Placental pericyte (primary cell): ENCODE measurements around the gene SH2D6. TPM values are rescaled to one million over a fixed set of nuclear protein-coding genes. Genes with fewer than 3 reads are reported as not detected.

Experiments
- small RNA-seq: library from RNA; depleted of rRNA; stranded (forward); fragments of <200 nt; gene quantifications from one replicate; pipeline ENCODE3, GENCODE V24; 2012; ENCODE audit warnings: low replicate concordance
- total RNA-seq: library from RNA; depleted of rRNA; stranded (reverse); fragments of >200 nt; gene quantifications from 2 replicates; pipeline ENCODE4 v1.2.3, GENCODE V29; 2012

SH2D6 gene
- total RNA-seq = not detected in 2 replicates

GRCh38 chr2:85418132-85419008 is at the start of gene SH2D6:
Gene SH2D6, plus strand, starts transcription at chr2:85418714. Its CDS starts 10,752 bp downstream, at chr2:85429466.

GRCh38 chr2:85409845-85410583 is 8.5 kb upstream of the SH2D6 start, which contains the start of gene CAPG:
Gene CAPG, minus strand, starts transcription at chr2:85410366. Its CDS starts 8,221 bp downstream, at chr2:85402145.

Small RNAs within 50 kb of the gene (small RNA-seq; reads per million reads assigned to genes)
- gene AC062037.2 (not detected), gene RF00019 (not detected), gene RN7SL251P (not detected)

Other genes with a start within 250 kb of the SH2D6 start
- gene TGOLN2, start 90.7 kb upstream of the SH2D6 start, total RNA-seq = 118 and 181 TPM in 2 replicates
- 50.3 and 51.6 TPM in 2 replicates for gene RETSAT, start 64.2 kb upstream of the SH2D6 start, total RNA-seq
- 11.6 and 19.9 TPM in 2 replicates for gene ELMOD3, start 63.9 kb upstream of the SH2D6 start, total RNA-seq
- gene CAPG, start 8.3 kb upstream of the SH2D6 start, total RNA-seq = 40.5 and 55.7 TPM in 2 replicates
- gene MAT2A, start 120.5 kb downstream of the SH2D6 start, total RNA-seq = 134 and 154 TPM in 2 replicates
- 54.9 and 56.6 TPM in 2 replicates for gene GGCX, start 142.8 kb downstream of the SH2D6 start, total RNA-seq
- gene VAMP8, start 158.9 kb downstream of the SH2D6 start, total RNA-seq = 11.8 and 14.0 TPM in 2 replicates
- 14.7 and 22.8 TPM in 2 replicates for gene VAMP5, start 165.7 kb downstream of the SH2D6 start, total RNA-seq
- gene RNF181, start 177.0 kb downstream of the SH2D6 start, total RNA-seq = 147 and 289 TPM in 2 replicates
- 14.6 and 17.7 TPM in 2 replicates for gene TMEM150A, start 184.0 kb downstream of the SH2D6 start, total RNA-seq
- 14.0 and 14.7 TPM in 2 replicates for gene C2orf68, start 193.4 kb downstream of the SH2D6 start, total RNA-seq
- gene USP39, start 197.5 kb downstream of the SH2D6 start, total RNA-seq = 46.8 and 49.1 TPM in 2 replicates
- gene SFTPB, start 249.5 kb downstream of the SH2D6 start, total RNA-seq = not detected in 2 replicates